HG03025 (cell line): ENCODE results near the gene ST6GALNAC3.
"Not testable (repeated sequence)": the region's sequence is repeated elsewhere in the genome, so short reads cannot be mapped to it uniquely, and the experiment has no call there.

Source experiments
- ATAC-seq: cut with Tn5 transposase; IDR thresholded peaks from one replicate; pipeline ENCODE4 v1.9.1; 2021; ENCODE audit warnings: mild to moderate bottlenecking, moderate library complexity; ENCODE audit not compliant: unreplicated experiment, low FRiP score

The ST6GALNAC3 gene

DNA sequence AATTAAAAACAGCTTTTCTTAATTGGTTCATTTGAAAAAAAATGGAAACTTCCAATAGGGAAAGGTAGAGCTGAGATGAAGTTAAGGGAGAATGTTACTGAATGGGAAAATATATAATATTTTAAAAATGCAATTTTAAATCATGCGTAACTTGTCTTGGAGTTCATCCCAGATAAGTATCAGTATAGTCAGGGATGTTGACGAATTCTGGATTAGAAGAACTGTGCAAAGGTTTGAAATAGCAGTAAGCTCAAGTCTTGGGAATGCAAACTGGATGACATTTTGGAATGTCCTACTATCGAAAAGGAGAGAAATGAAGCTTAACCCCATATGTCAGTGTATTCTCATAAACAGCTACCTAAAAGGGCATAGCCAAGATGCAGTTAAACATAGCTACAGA is 4.0 kb upstream of the ST6GALNAC3 start:
- no peak for ATAC-seq

GRCh38 chr1:76073481-76073880 is 1.1 kb upstream of the ST6GALNAC3 start:
- no peak for ATAC-seq

DNA sequence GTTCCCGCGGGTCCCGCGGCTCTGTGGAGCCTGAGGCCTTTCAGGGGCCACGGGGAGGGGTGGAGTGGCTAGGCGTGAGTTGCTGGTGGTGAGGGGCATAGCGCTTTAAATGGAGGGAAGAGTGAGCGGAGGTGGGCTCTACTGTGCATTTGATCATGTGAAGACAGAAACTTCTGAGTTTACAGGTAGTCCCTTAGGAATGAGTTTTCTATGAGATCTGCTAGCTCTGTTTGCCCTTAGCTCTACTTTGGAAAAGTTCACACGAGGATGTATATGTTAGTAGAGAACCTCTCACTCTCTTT is 593 bp downstream of the ST6GALNAC3 start:
- no peak for ATAC-seq

- ATAC-seq: no peak
These were observed 1.3 kb downstream of the ST6GALNAC3 start for GRCh38 chr1:76075877-76076276.

GRCh38 chr1:76079475-76080227 is 5.1 kb downstream of the ST6GALNAC3 start:
- ATAC-seq: no peak

DNA sequence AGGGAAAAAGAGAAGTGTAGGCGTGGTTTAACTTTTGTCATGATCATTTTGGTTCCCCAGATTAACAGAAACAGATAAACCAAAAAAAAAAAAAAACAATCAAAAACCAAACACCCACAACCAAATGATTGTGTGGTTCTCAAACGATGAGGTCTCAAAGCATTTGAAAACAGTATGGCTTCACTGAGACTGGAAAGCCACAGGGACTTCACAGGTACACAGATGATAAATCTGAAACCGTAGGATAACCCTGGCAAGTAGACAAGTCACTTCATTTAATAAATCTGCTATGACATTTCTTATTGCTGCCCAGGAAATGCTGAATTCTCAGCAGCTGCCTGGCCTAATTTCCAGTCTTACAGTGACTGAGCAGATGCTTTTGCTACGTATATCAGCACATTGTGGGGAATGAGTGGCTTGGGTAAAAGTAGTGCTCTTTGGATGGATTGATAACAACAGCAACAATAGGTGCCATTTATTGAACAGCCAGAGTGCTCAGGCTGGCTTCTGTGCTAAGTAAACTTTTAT is 6.1 kb downstream of the ST6GALNAC3 start:
- no peak for ATAC-seq

DNA sequence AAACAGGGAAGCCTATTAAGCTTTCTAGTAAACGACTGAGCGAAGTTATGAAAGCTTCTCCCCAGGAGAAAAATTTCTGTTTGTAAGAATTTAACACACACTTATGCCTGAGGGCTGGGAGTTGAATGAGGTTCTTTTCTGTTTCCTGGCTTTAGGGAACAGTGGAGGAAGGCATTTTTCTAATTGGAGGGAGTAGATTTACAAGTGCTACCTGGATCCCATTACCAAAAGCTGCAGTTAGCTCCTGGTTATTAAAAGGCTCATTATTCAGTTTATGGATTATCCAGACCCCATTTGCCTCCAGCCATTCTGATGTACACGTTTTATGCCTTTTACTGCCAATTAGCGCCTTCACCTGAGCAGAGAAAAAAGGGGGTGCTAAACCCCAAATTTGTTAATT is 7.5 kb downstream of the ST6GALNAC3 start:
- no peak for ATAC-seq

DNA sequence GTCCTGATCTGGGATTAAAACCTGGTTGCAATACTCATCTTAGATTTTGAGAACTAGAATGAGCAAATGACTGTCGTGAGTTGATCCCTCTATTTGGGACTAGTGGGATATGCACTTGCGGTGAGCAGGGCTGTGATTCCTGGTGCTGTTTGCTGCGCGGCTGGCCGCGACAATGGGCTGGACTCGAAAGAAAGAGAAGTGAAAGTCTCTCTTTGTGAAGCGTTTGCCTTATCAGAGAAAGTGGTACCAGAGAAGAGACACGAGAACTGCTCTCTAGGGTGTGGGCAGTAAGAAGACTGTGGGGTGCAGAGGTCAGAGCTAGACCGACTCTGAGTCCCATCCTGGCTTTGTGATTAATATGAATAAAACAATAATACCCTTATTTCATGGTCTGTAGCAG is 8.6 kb downstream of the ST6GALNAC3 start:
- ATAC-seq: no peak

DNA sequence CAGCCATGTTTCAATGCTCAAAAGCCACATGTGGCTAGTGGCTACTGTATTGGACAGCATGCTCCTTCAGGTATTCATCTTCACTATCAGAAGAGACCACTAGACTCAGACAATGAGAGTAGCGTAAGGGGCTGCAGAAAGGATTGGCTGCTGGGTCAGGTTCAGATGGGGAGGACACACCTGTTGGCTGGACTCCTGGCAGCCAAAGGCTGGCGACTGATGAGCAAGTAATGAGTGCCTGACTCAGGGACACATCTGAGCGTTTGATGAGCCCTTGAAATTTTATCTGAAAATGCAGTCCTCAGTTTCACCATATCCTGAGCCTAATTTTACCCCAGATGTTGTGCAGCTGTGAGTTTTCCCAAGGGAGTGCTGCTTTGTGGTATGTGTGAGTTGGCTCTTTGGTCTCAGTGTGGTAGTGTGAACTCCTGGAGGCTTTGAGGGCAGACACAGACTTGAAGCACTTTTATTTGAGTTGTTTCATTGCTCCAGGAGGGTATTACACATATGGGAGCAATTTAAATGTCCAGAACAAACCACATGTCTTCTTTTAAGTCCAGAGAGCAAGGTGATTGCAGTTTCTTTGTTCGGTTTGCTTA is 9.6 kb downstream of the ST6GALNAC3 start:
- no peak for ATAC-seq

- ATAC-seq: no peak
These were observed 10.1 kb downstream of the ST6GALNAC3 start for GRCh38 chr1:76084685-76085084.

DNA sequence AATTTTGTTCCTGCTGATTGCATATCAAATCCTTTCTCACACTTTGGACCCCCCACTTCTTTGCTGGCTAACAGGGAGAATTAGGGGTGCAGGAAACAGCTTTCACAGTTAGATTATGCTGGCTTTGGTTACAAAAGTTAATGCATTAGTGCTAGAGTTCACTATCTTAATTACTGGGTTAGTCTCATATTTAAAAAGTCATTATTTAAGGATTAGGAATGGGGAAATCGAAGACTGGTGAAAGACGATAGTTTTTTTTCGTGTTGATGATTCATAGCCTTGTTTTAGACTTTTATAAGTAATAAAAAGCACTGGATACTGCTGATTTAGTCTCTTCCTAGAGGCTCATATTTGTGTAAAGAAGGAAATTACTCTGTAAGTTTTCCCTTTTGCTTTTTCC is 11.6 kb downstream of the ST6GALNAC3 start:
- no peak for ATAC-seq

DNA sequence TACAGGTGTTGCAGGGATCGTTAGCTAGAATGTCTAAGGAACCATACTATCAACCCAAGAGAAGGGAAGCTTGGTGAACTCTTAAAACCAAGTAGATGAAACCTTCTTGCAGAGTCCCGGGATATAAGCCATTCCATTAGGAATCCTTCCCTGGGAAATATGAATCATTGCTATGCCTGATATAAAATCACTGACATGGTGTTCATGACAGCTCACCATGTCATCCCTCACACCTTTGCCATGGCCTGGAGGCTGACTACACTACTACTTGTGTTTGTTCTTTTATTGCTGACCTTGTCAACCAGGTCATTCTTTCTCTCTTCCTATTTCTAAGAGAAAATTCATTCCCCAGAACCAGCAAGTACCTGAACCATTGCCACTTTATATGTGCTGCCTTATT is 12.1 kb downstream of the ST6GALNAC3 start:
- no peak for ATAC-seq

DNA sequence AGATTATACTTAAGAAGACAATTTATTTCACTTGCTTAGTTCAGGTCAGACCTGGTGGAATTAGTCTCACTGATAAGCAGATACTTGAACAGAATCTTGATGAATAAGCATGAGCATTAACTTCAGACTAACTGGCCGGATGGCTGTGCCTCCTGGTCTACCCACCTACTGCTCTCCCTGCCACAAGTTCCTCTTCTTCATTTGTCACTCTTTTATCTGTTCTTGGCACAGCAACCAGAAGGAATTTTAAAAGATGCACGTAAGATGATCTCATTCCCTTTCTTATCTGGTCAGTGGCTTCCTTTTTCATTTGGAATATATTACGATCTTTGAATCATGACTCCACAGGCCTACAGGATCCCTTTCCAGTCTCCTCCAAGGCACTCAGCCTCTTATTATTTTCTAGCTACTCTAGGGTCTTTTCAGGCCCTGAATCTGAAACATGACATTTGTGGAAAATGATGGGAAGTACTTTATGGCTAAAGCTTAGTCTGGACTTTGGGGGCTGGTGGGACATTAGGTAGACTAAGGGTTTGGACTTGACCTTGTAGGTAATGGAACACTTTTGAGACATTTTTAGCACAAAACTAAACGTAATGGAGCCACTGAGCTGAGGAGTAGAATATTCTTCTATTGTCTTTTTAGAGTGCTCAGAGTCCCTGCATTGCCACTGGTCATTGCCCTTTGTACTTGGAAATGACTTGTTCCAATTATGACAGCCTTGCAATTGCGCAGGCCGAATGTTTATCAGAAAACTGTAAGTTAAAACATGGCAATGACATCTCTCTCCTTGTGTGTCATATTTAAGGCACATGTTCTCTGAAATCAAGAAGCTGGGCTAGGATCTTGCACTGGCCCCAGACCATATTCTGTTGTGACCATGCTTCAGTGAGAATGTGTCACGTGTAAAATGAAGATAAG is 16.0 kb downstream of the ST6GALNAC3 start:
- ATAC-seq: no peak

GRCh38 chr1:76092812-76093211 is 18.3 kb downstream of the ST6GALNAC3 start:
- ATAC-seq: no peak

GRCh38 chr1:76093522-76094312 is 19.2 kb downstream of the ST6GALNAC3 start:
- no peak for ATAC-seq

DNA sequence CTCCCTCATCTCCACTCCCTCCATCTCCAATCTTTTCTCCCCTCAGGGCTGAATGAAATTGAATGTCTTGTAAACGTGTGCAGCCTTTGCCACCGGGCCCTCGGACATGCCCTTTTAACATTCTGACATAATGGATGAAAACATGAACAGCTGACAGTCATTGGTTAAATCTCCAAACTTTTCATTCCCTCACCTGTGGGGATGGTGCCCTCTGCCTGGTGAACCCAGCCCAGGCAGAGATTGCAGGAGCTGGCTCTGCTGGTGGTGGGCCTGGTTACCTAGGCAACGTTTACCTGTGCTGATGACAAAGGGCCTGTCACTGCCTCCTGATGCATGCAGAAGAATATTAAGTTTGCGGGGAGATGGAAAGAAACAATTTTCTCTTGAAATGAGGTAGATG is 21.3 kb downstream of the ST6GALNAC3 start:
- ATAC-seq: no peak

DNA sequence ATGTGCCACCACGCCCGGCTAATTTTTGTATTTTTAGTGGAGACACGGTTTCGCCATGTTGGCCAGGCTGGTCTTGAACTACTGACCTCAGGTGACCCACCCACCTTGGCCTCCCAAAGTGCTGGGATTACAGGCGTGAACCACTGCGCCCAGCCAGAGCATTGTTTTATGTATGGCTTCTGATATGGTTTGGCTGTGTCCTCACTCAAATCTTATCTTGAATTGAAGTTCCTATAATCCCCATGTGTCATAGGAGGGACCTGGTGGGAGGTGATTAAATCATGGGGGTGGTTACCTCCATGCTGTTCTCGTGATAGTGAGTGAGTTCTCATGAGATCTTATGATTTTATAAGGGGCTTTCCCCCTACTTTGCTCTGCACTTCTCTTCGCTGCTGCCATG is 22.5 kb downstream of the ST6GALNAC3 start:
- ATAC-seq: not testable (repeated sequence)

- ATAC-seq: no peak
These were observed 24.3 kb downstream of the ST6GALNAC3 start for GRCh38 chr1:76098845-76099244.

DNA sequence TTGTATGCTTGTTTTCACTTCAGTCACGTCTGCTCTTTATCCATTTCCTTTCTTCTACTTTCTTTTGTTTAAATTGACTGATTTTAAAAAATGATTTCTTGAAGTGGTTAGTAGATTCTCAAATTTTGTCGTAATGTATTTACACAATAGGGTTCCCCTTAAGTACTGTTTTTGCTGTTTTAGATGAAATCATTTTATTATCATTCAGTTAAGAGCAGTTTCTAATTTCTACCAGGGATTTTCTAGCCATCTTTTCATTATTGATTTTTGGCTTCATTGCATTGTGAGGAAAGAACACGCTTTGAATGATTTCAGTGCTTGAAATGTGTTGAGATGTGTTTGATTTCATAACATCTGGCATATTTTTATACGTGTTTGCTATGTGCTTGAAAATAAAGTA is 27.0 kb downstream of the ST6GALNAC3 start:
- no peak for ATAC-seq

GRCh38 chr1:76102046-76102445 is 27.5 kb downstream of the ST6GALNAC3 start:
- ATAC-seq: no peak
